ENCODE data around the gene ZFP36. TPM values are rescaled to one million over a fixed set of nuclear protein-coding genes. Genes with fewer than 3 reads are reported as not detected.

ZFP36 gene
- total and polyA plus RNA-seq, 5 donors from 2014 or later, result 89.8 to 1,400 (median 116) TPM

- H3K4me1 Mint-ChIP-seq, result peaks cover 4 to 52% (median 40%) of the 10 kb centered on the region in 4 donors
- H3K4me3 Mint-ChIP-seq, result peak overlapping the region; percentile 95 to 99 (median 97)
- Histone ChIP-seq H3K27ac (ENCODE audit: insufficient read depth, low read length, poor library complexity, severe bottlenecking) (peak overlapping the region; percentile 100), H3K27me3 (ENCODE audit: control insufficient read depth, insufficient read depth, low read length) (no peaks in the 10 kb centered on the region), H3K9me3 (ENCODE audit: control insufficient read depth in 2 of 2, low read length in 2 of 2) (no peaks in the 10 kb centered on the region), H3K4me1 (ENCODE audit: control insufficient read depth, insufficient read depth, low read length, poor library complexity, severe bottlenecking) (peaks cover 63% of the 10 kb centered on the region), H3K36me3 (ENCODE audit: control insufficient read depth, insufficient read depth, low read length) (peaks cover 19% of the 10 kb centered on the region), H3K4me3 (ENCODE audit: low read depth, low read length) (peak overlapping the region; percentile 75)
- H3K27ac Mint-ChIP-seq, result peak overlapping the region; percentile 99 to 100 (median 99)
- peak; percentile 74 to 79 (median 78) for DNase-seq
- peaks cover 27% of the 10 kb centered on the region for H3K27me3 Mint-ChIP-seq
- ATAC-seq (ENCODE audit: low read depth in 2 of 2), result peak; percentile 5
- H3K9me3 Mint-ChIP-seq, result peaks cover 0 to 11% (median 0%) of the 10 kb centered on the region in 7 donors
- H3K36me3 Mint-ChIP-seq, result peaks cover 30% of the 10 kb centered on the region
Measured at GRCh38 chr19:39410017-39410830, 3.6 kb downstream of the ZFP36 start.

GRCh38 chr19:39410831-39411080 is 4.1 kb downstream of the ZFP36 start:
- Mint-ChIP-seq H3K9me3 (peaks cover 0 to 11% (median 0%) of the 10 kb centered on the region in 7 donors), H3K4me1 (peaks cover 4 to 51% (median 38%) of the 10 kb centered on the region in 4 donors), H3K27me3 (peaks cover 27% of the 10 kb centered on the region), H3K27ac (peak overlapping the region; percentile 99 to 100 (median 99)), H3K4me3 (peak overlapping the region; percentile 95 to 99 (median 97)), H3K36me3 (peaks cover 30% of the 10 kb centered on the region)
- ATAC-seq (ENCODE audit: low read depth in 2 of 2), result no peak
- H3K36me3 ChIP-seq (ENCODE audit: control insufficient read depth, insufficient read depth, low read length), result peaks cover 21% of the 10 kb centered on the region
- peak overlapping the region; percentile 75 for H3K4me3 ChIP-seq (ENCODE audit: low read depth, low read length)
- H3K27ac ChIP-seq (ENCODE audit: insufficient read depth, low read length, poor library complexity, severe bottlenecking), result peak overlapping the region; percentile 100
- DNase-seq, result no peak
- no peaks in the 10 kb centered on the region for H3K9me3 ChIP-seq (ENCODE audit: control insufficient read depth in 2 of 2, low read length in 2 of 2)
- peaks cover 61% of the 10 kb centered on the region for H3K4me1 ChIP-seq (ENCODE audit: control insufficient read depth, insufficient read depth, low read length, poor library complexity, severe bottlenecking)
- no peaks in the 10 kb centered on the region for H3K27me3 ChIP-seq (ENCODE audit: control insufficient read depth, insufficient read depth, low read length)

DNA sequence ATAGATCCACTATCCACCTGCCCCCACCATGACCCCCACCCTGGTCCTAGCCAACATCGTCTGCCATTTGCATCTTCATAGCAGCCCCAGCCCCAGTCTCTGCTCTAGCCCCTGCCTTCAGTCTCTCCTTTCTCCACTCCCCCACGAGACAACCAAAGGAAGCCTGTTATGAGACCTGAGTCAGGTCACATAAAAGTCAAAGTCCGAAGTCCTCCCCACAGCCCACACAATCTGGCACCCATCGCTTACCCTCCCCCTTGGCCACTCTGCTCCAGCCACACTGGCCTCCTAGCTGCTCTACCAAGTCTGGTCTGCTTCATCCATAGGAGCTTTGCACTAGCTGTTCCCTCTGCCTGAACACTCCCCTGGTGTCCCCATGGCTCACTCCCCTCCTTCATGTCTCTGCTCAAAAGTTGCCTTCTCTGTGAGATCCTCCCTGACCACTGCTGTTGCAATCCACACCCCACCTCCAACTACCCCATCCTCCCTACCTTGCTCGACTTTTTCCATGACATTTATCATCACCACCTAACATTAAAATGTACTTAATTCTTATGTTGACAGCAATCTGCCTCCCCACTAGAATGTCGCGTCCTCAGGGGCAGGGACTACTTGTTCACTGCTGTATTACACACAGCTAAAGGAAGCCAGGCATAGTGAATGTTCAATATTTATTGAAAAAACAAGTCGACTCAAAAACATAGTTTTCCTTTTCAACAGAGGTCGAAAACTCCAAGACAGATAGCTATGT is 4.6 kb downstream of the ZFP36 start:
- H3K9me3 Mint-ChIP-seq, result peaks cover 0 to 11% (median 0%) of the 10 kb centered on the region in 7 donors
- Histone ChIP-seq H3K4me1 (ENCODE audit: control insufficient read depth, insufficient read depth, low read length, poor library complexity, severe bottlenecking) (peaks cover 56% of the 10 kb centered on the region), H3K27ac (ENCODE audit: insufficient read depth, low read length, poor library complexity, severe bottlenecking) (peak overlapping the region; percentile 100), H3K27me3 (ENCODE audit: control insufficient read depth, insufficient read depth, low read length) (no peaks in the 10 kb centered on the region), H3K36me3 (ENCODE audit: control insufficient read depth, insufficient read depth, low read length) (peaks cover 25% of the 10 kb centered on the region), H3K9me3 (ENCODE audit: control insufficient read depth in 2 of 2, low read length in 2 of 2) (no peaks in the 10 kb centered on the region), H3K4me3 (ENCODE audit: low read depth, low read length) (peak overlapping the region; percentile 75)
- peaks cover 30% of the 10 kb centered on the region for H3K36me3 Mint-ChIP-seq
- ATAC-seq (ENCODE audit: low read depth in 2 of 2) (no peak), DNase-seq (peak in 1 of 3 donors; percentile 31)
- peaks cover 4 to 46% (median 36%) of the 10 kb centered on the region in 4 donors for H3K4me1 Mint-ChIP-seq
- peak overlapping the region; percentile 99 to 100 (median 99) for H3K27ac Mint-ChIP-seq
- peak overlapping the region; percentile 95 to 99 (median 97) for H3K4me3 Mint-ChIP-seq
- peaks cover 27% of the 10 kb centered on the region for H3K27me3 Mint-ChIP-seq

- Mint-ChIP-seq H3K9me3 (peaks cover 0 to 11% (median 0%) of the 10 kb centered on the region in 7 donors), H3K4me3 (peak overlapping the region; percentile 95 to 99 (median 97)), H3K27ac (peak overlapping the region; percentile 99 to 100 (median 99)), H3K4me1 (peaks cover 4 to 45% (median 34%) of the 10 kb centered on the region in 4 donors), H3K27me3 (peaks cover 25% of the 10 kb centered on the region), H3K36me3 (peaks cover 30% of the 10 kb centered on the region)
- Histone ChIP-seq H3K4me3 (ENCODE audit: low read depth, low read length) (peak overlapping the region; percentile 75), H3K27ac (ENCODE audit: insufficient read depth, low read length, poor library complexity, severe bottlenecking) (peak overlapping the region; percentile 100), H3K4me1 (ENCODE audit: control insufficient read depth, insufficient read depth, low read length, poor library complexity, severe bottlenecking) (peaks cover 55% of the 10 kb centered on the region), H3K36me3 (ENCODE audit: control insufficient read depth, insufficient read depth, low read length) (peaks cover 25% of the 10 kb centered on the region), H3K27me3 (ENCODE audit: control insufficient read depth, insufficient read depth, low read length) (no peaks in the 10 kb centered on the region), H3K9me3 (ENCODE audit: control insufficient read depth in 2 of 2, low read length in 2 of 2) (no peaks in the 10 kb centered on the region)
- DNase-seq (peak; percentile 84 to 95 (median 93)), ATAC-seq (ENCODE audit: low read depth in 2 of 2) (peak; percentile 45 to 47)
Measured at GRCh38 chr19:39411832-39412099, 5.1 kb downstream of the ZFP36 start.

DNA sequence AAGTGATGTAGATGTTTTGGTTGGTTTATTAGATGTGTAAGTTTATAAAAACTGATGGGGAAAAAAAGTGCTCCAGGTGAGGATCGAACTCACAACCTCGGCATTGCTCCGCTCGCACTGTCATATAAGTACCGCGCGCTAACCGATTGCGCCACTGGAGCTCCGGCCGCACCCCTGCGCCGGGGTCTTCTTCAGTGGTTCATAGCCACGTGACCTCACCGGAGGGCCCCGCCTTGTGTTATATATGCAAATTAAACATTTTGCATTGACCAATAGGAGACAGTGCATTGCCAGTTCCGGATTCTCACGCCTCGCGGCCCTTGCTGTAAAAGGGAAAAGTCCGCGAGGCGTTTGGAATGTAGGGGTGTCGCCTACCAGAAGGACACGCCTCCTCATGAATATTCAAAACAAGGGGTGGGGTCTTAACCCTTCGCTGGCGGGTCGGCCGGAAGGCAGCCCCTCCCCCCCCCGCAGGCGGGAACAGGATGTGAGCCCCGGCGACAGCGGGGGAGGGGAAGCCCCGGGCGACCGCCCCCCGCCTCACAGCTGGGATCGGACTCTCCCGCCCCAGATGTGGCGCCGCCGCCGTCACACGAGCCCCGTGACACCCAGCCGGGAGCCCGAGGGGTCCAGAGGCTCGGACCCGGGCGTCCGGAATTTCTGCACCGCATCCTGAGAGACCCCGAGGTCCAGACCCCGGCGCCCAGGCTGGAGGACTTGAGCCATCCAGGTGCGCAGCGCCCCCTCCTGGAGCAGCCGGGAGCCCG is 5.6 kb downstream of the ZFP36 start, which contains the start of gene PLEKHG2:
Gene PLEKHG2, plus strand, starts transcription at position 570 of the 767 bp plus-strand sequence. CDS start 1,418 bp downstream, outside the sequence.
- peak; percentile 92 to 99 (median 97) for DNase-seq
- no peaks in the 10 kb centered on the region for H3K9me3 ChIP-seq (ENCODE audit: control insufficient read depth in 2 of 2, low read length in 2 of 2)
- Mint-ChIP-seq H3K27ac (peak within 1 kb of the TSS; percentile 99 to 100 (median 99)), H3K9me3 (peaks cover 0 to 7% (median 0%) of the 10 kb centered on the region in 7 donors), H3K27me3 (peaks cover 20% of the 10 kb centered on the region), H3K36me3 (peaks cover 30% of the 10 kb centered on the region), H3K4me1 (peaks cover 4 to 47% (median 34%) of the 10 kb centered on the region in 4 donors), H3K4me3 (peak within 1 kb of the TSS; percentile 95 to 99 (median 97))
- ATAC-seq (ENCODE audit: low read depth in 2 of 2), result peak; percentile 72 to 74
- no peaks in the 10 kb centered on the region for H3K27me3 ChIP-seq (ENCODE audit: control insufficient read depth, insufficient read depth, low read length)
- peak within 1 kb of the TSS; percentile 75 for H3K4me3 ChIP-seq (ENCODE audit: low read depth, low read length)
- H3K27ac ChIP-seq (ENCODE audit: insufficient read depth, low read length, poor library complexity, severe bottlenecking), result peak within 1 kb of the TSS; percentile 100
- H3K36me3 ChIP-seq (ENCODE audit: control insufficient read depth, insufficient read depth, low read length), result peaks cover 26% of the 10 kb centered on the region
- peaks cover 55% of the 10 kb centered on the region for H3K4me1 ChIP-seq (ENCODE audit: control insufficient read depth, insufficient read depth, low read length, poor library complexity, severe bottlenecking)

DNA sequence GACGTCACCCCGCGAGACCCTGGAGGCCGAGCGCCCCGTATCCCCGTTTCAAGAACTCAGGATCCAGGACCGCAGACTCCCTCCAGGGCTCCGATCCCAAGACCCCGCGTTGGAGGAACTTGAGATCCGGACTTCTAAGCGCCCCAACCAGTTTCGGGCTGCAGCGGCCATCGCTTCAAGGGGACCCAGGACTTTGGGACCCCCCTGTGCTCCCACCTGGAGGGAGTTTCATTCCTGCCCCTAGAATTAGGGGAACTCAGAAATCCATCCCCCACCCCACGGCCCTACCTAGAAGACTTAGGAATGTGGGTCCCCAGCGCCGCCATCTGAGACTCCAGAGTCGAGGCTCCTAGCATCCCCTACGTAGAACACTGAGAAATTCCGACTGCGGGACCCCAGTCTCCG is 6.2 kb downstream of the ZFP36 start:
- peaks cover 53% of the 10 kb centered on the region for H3K4me1 ChIP-seq (ENCODE audit: control insufficient read depth, insufficient read depth, low read length, poor library complexity, severe bottlenecking)
- peaks cover 0 to 7% (median 0%) of the 10 kb centered on the region in 7 donors for H3K9me3 Mint-ChIP-seq
- ATAC-seq (ENCODE audit: low read depth in 2 of 2), result no peak
- peaks cover 20% of the 10 kb centered on the region for H3K36me3 ChIP-seq (ENCODE audit: control insufficient read depth, insufficient read depth, low read length)
- no peaks in the 10 kb centered on the region for H3K9me3 ChIP-seq (ENCODE audit: control insufficient read depth in 2 of 2, low read length in 2 of 2)
- peaks cover 20% of the 10 kb centered on the region for H3K27me3 Mint-ChIP-seq
- peak overlapping the region; percentile 95 to 99 (median 97) for H3K4me3 Mint-ChIP-seq
- H3K27ac ChIP-seq (ENCODE audit: insufficient read depth, low read length, poor library complexity, severe bottlenecking), result peak overlapping the region; percentile 100
- peak overlapping the region; percentile 38 to 99 (median 99) for H3K27ac Mint-ChIP-seq
- no peaks in the 10 kb centered on the region for H3K27me3 ChIP-seq (ENCODE audit: control insufficient read depth, insufficient read depth, low read length)
- peak overlapping the region; percentile 72 for H3K4me3 ChIP-seq (ENCODE audit: low read depth, low read length)
- peaks cover 4 to 48% (median 34%) of the 10 kb centered on the region in 4 donors for H3K4me1 Mint-ChIP-seq
- no peak for DNase-seq
- H3K36me3 Mint-ChIP-seq, result peaks cover 28% of the 10 kb centered on the region

DNA sequence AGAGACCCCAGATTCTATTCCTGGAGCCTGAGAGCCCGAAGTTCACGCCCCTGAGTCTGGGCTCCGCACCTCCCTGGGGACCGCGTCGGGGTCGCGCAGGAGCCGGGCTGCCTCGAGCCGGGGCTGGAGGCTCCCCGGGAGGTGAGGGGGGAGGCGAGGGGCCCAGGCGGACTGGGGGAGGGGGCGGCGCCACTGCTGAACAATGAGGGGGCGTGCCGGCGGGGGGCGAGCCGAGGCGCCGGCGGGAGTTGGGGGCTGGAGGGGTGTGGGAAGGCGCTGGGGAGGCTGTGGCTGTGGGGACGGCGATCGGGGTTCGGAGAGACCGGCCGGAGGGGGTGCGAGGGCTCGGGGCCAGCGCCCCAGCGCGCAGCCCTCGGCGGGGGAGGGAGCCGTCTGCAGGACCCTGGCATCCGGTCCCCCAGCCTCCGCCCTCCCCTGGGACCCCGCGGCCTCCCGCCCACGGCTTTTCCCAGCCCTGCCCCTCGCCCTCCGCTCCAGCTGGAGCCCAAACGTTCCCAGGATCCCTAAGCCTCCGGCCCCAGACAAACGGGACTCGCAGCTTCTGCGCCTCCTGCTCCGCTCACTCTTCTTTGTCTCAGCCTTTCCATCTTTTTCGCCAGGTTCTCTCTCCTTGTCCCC is 6.7 kb downstream of the ZFP36 start:
- peaks cover 49% of the 10 kb centered on the region for H3K4me1 ChIP-seq (ENCODE audit: control insufficient read depth, insufficient read depth, low read length, poor library complexity, severe bottlenecking)
- H3K36me3 ChIP-seq (ENCODE audit: control insufficient read depth, insufficient read depth, low read length), result peaks cover 15% of the 10 kb centered on the region
- H3K4me3 Mint-ChIP-seq, result peak overlapping the region; percentile 95 to 99 (median 97)
- H3K36me3 Mint-ChIP-seq, result peaks cover 23% of the 10 kb centered on the region
- no peaks in the 10 kb centered on the region for H3K9me3 ChIP-seq (ENCODE audit: control insufficient read depth in 2 of 2, low read length in 2 of 2)
- H3K27ac Mint-ChIP-seq, result peak overlapping the region; percentile 97 to 99 (median 99)
- H3K27me3 Mint-ChIP-seq, result peaks cover 20% of the 10 kb centered on the region
- peak overlapping the region; percentile 72 for H3K4me3 ChIP-seq (ENCODE audit: low read depth, low read length)
- peaks cover 4 to 48% (median 34%) of the 10 kb centered on the region in 4 donors for H3K4me1 Mint-ChIP-seq
- ATAC-seq (ENCODE audit: low read depth in 2 of 2) (no peak), DNase-seq (peak in 2 of 3 donors; percentile 33 to 48)
- H3K27me3 ChIP-seq (ENCODE audit: control insufficient read depth, insufficient read depth, low read length), result no peaks in the 10 kb centered on the region
- peaks cover 0 to 7% (median 0%) of the 10 kb centered on the region in 7 donors for H3K9me3 Mint-ChIP-seq
- H3K27ac ChIP-seq (ENCODE audit: insufficient read depth, low read length, poor library complexity, severe bottlenecking), result peak overlapping the region; percentile 100
